H9 (cell line): ENCODE results near the gene C3orf20. TPM values are rescaled to one million over a fixed set of nuclear protein-coding genes. Genes with fewer than 3 reads are reported as not detected.

Source experiments
- DNase-seq: peaks from one replicate; pipeline ENCODE4 v3.0.0-alpha.2; 2017
- H2AFZ ChIP-seq: one replicate; pipeline ENCODE4 v1.6.1; 2013; ENCODE audit warnings: mild to moderate bottlenecking, low read length, control low read depth, moderate library complexity
- H2AK5ac ChIP-seq: 2 replicates; pipeline ENCODE4 v1.6.1; 2013; ENCODE audit warnings: low read length, control low read depth, mixed read lengths; ENCODE audit not compliant: insufficient read length
- H2BK120ac ChIP-seq: one replicate; pipeline ENCODE4 v1.6.1; 2013; ENCODE audit warnings: low read depth, mild to moderate bottlenecking, low read length, control low read depth, inconsistent platforms; ENCODE audit not compliant: poor library complexity, severe bottlenecking
- H2BK12ac ChIP-seq: 2 replicates; pipeline ENCODE4 v1.6.1; 2013; ENCODE audit warnings: low read length, control low read depth, mixed read lengths, low read depth; ENCODE audit not compliant: insufficient read length
- H2BK15ac ChIP-seq: 2 replicates; pipeline ENCODE4 v1.6.1; 2013; ENCODE audit warnings: low read depth, low read length, control low read depth
- H2BK20ac ChIP-seq: one replicate; pipeline ENCODE4 v1.6.1; 2013; ENCODE audit warnings: low read depth, mild to moderate bottlenecking, low read length, control low read depth, inconsistent platforms; ENCODE audit not compliant: poor library complexity, severe bottlenecking
- H2BK5ac ChIP-seq: 2 replicates; pipeline ENCODE4 v1.6.1; 2013; ENCODE audit warnings: low read length, control low read depth, mixed read lengths; ENCODE audit not compliant: insufficient read length
- H3K14ac ChIP-seq: 2 replicates; pipeline ENCODE4 v1.6.1; 2013; ENCODE audit warnings: low read length, control low read depth; ENCODE audit not compliant: insufficient read depth
- H3K18ac ChIP-seq: 2 replicates; pipeline ENCODE4 v1.6.1; 2013; ENCODE audit warnings: low read depth, mild to moderate bottlenecking, mixed read lengths, low read length, control low read depth; ENCODE audit not compliant: insufficient read length
- H3K23ac ChIP-seq: 2 replicates; pipeline ENCODE4 v1.6.1; 2013; ENCODE audit warnings: low read length, control low read depth, mixed read lengths, low read depth; ENCODE audit not compliant: insufficient read length
- H3K23me2 ChIP-seq: 2 replicates; pipeline ENCODE4 v1.6.1; 2013; ENCODE audit warnings: low read depth, mild to moderate bottlenecking, mixed read lengths, low read length, control low read depth; ENCODE audit not compliant: insufficient read length, poor library complexity, severe bottlenecking
- H3K27ac ChIP-seq: 2 replicates; pipeline ENCODE4 v1.5.1; 2013; ENCODE audit warnings: low read length, control low read depth, mixed read lengths, low read depth; ENCODE audit not compliant: insufficient read length
- H3K27me3 ChIP-seq: 2 replicates; pipeline ENCODE4 v1.6.1; 2013; ENCODE audit warnings: low read length, control low read depth, inconsistent platforms; ENCODE audit not compliant: insufficient read depth
- H3K4ac ChIP-seq: 2 replicates; pipeline ENCODE4 v1.6.1; 2013; ENCODE audit warnings: low read depth, mild to moderate bottlenecking, control low read depth, inconsistent platforms, low read length, moderate library complexity
- H3K4me1 ChIP-seq: 2 replicates; pipeline ENCODE4 v1.6.1; 2013; ENCODE audit warnings: low read length, control low read depth, inconsistent platforms; ENCODE audit not compliant: insufficient read depth
- H3K4me2 ChIP-seq: 2 replicates; pipeline ENCODE4 v1.6.1; 2013; ENCODE audit warnings: low read length, control low read depth, mixed read lengths; ENCODE audit not compliant: insufficient read length, insufficient read depth
- H3K56ac ChIP-seq: 2 replicates; pipeline ENCODE4 v1.6.1; 2013; ENCODE audit warnings: low read depth, mild to moderate bottlenecking, mixed read lengths, low read length, control low read depth; ENCODE audit not compliant: insufficient read length
- H3K79me1 ChIP-seq: 2 replicates; pipeline ENCODE4 v1.6.1; 2013; ENCODE audit warnings: low read depth, mild to moderate bottlenecking, moderate library complexity, low read length, control low read depth, inconsistent platforms; ENCODE audit not compliant: insufficient read depth, poor library complexity, severe bottlenecking
- H3K79me2 ChIP-seq: 2 replicates; pipeline ENCODE4 v1.6.1; 2013; ENCODE audit warnings: low read length, control low read depth, inconsistent platforms; ENCODE audit not compliant: insufficient read depth
- H3K9ac ChIP-seq: 2 replicates; pipeline ENCODE4 v1.6.1; 2013; ENCODE audit warnings: low read length, control low read depth, mixed read lengths; ENCODE audit not compliant: insufficient read length; ENCODE audit errors: extremely low read depth
- H3K9me3 ChIP-seq: one replicate; pipeline ENCODE4 v1.6.1; 2013; ENCODE audit warnings: low read depth, low read length, inconsistent platforms; ENCODE audit not compliant: control insufficient read depth
- H3T11ph ChIP-seq: one replicate; pipeline ENCODE4 v1.6.1; 2013; ENCODE audit warnings: mild to moderate bottlenecking, low read length, control low read depth, inconsistent platforms
- H4K20me1 ChIP-seq: one replicate; pipeline ENCODE4 v1.6.1; 2013; ENCODE audit not compliant: control insufficient read depth, insufficient read length, insufficient read depth
- H4K5ac ChIP-seq: 2 replicates; pipeline ENCODE4 v1.6.1; 2013; ENCODE audit warnings: low read depth, mild to moderate bottlenecking, mixed read lengths, low read length, control low read depth; ENCODE audit not compliant: insufficient read length
- H4K8ac ChIP-seq: replicated peaks from 2 replicates; pipeline ENCODE4 v1.6.1; 2013; ENCODE audit warnings: low read length, control low read depth, mixed read lengths, low read depth; ENCODE audit not compliant: insufficient read length
- H4K91ac ChIP-seq: 2 replicates; pipeline ENCODE4 v1.6.1; 2013; ENCODE audit warnings: low read depth, mild to moderate bottlenecking, moderate library complexity, mixed read lengths, low read length, control low read depth; ENCODE audit not compliant: insufficient read length
- H3K27ac Mint-ChIP-seq, 3 experiments: 2 replicates in 2 of 3; 3 replicates in 1 of 3; pipeline ENCODE4 v1.8.0; 2020 to 2021; ENCODE audit warnings: mixed read lengths in 3 of 3, mild to moderate bottlenecking in 1 of 3, moderate library complexity in 1 of 3
- H3K27me3 Mint-ChIP-seq: 2 replicates; pipeline ENCODE4 v1.8.0; 2021; ENCODE audit warnings: low read depth, mild to moderate bottlenecking, moderate library complexity, mixed read lengths
- H3K36me3 Mint-ChIP-seq, 3 experiments: 2 replicates in 2 of 3; 3 replicates in 1 of 3; pipeline ENCODE4 v1.8.0; 2020 to 2021; ENCODE audit warnings: low read depth in 3 of 3, mixed read lengths in 3 of 3; ENCODE audit not compliant: insufficient read depth in 1 of 3
- H3K4me1 Mint-ChIP-seq, 2 experiments: 2 replicates each; pipeline ENCODE4 v1.8.0; 2020; ENCODE audit warnings: mixed read lengths in 2 of 2
- H3K4me3 Mint-ChIP-seq, 2 experiments: 2 replicates in 1 of 2; 3 replicates in 1 of 2; pipeline ENCODE4 v1.8.0; 2020 to 2021; ENCODE audit warnings: mild to moderate bottlenecking in 2 of 2, mixed read lengths in 2 of 2, moderate library complexity in 1 of 2
- H3K9me3 Mint-ChIP-seq, 2 experiments: 2 replicates in 1 of 2; 3 replicates in 1 of 2; pipeline ENCODE4 v1.8.0; 2020; ENCODE audit warnings: mild to moderate bottlenecking in 2 of 2, mixed read lengths in 2 of 2, moderate library complexity in 1 of 2
- CTCF ChIP-seq: fragments of 200-600 bp; sonication (generic); conservative IDR thresholded peaks from 3 replicates; pipeline ENCODE4 v1.8.0; 2021; ENCODE audit warnings: antibody characterized with exemption, mild to moderate bottlenecking
- WGBS: extraction: QIAGEN DNeasy Blood & Tissue Kit; methylation state at CpG from one replicate; pipeline ENCODE4 v1.1.7; 2013; ENCODE audit warnings: missing lambda C conversion rate, low lambda C conversion rate, mixed read lengths; ENCODE audit not compliant: insufficient read length; ENCODE audit errors: extremely low coverage; 5-methylcytosine and 5-hydroxymethylcytosine counted together
- total RNA-seq: library from RNA; stranded (reverse); gene quantifications from 2 replicates; pipeline ENCODE4 v1.2.1, GENCODE V29; 2021

Gene C3orf20
- total RNA-seq, 1 experiment from 2014 or later = not detected

- no peaks in the 10 kb centered on the region for H3K9me3 Mint-ChIP-seq
- peaks cover 0 to 4% of the 10 kb centered on the region in 2 experiments; a peak in 1 of 4 replicates for H3K4me1 Mint-ChIP-seq
- Histone ChIP-seq H4K5ac (no peak overlapping the region), H2BK5ac (no peak overlapping the region), H4K8ac (no peak overlapping the region), H3K18ac (no peak overlapping the region), H2AK5ac (no peak overlapping the region), H3K9me3 (no peaks in the 10 kb centered on the region), H3K79me1 (no peaks in the 10 kb centered on the region), H3K27me3 (no peaks in the 10 kb centered on the region), H2BK20ac (no peak overlapping the region), H2BK15ac (no peak overlapping the region), H3K23me2 (no peaks in the 10 kb centered on the region), H3K4me2 (no peak overlapping the region), H3K4ac (no peak overlapping the region), H4K20me1 (no peaks in the 10 kb centered on the region), H3K9ac (no peak overlapping the region), H3K23ac (no peak overlapping the region), H2BK12ac (no peak overlapping the region), H3T11ph (no peak overlapping the region), H3K56ac (no peak overlapping the region), H2AFZ (no peak overlapping the region), H3K27ac (no peak overlapping the region), H3K4me1 (no peaks in the 10 kb centered on the region), H3K14ac (no peak overlapping the region), H2BK120ac (no peak overlapping the region), H3K79me2 (no peaks in the 10 kb centered on the region), H4K91ac (no peak overlapping the region)
- H3K36me3 Mint-ChIP-seq = no peaks in the 10 kb centered on the region; a peak in 1 of 7 replicates
- no peak for DNase-seq
- H3K4me3 Mint-ChIP-seq = no peak overlapping the region
- no CpG with 5 or more reads among the region's 2 CpGs for WGBS
- H3K27ac Mint-ChIP-seq = no peak overlapping the region
- H3K27me3 Mint-ChIP-seq = peaks cover 6% of the 10 kb centered on the region
- TF ChIP-seq CTCF = no peak
Observed at GRCh38 chr3:14761866-14762265, 86.9 kb downstream of the C3orf20 start.
